Fibroblast of lung (primary cell): ENCODE results near the gene EPHA8.

Experiments
- CTCF ChIP-seq, 2 donors: IDR thresholded peaks in 1 of 2; conservative IDR thresholded peaks in 1 of 2; 1 replicate in 1 of 2; 2 replicates in 1 of 2; pipeline ENCODE4 v1.5.1; 2011 to 2012; ENCODE audit warnings: low read length in 2 of 2, control low read depth in 1 of 2, inconsistent platforms in 1 of 2, low read depth in 1 of 2, mild to moderate bottlenecking in 1 of 2
- EZH2 ChIP-seq: IDR thresholded peaks from 2 replicates; pipeline ENCODE4 v1.5.1; 2012; ENCODE audit warnings: low read length, control low read depth, mild to moderate bottlenecking; ENCODE audit errors: missing control alignments

- no peak for TF ChIP-seq CTCF (conservative IDR thresholded peaks at IDR 0.05 in 1 of 2, IDR thresholded peaks at IDR 0.05 in 1 of 2; ENCODE audit: low read depth in 1 of 2, low read length in 2 of 2)
- TF ChIP-seq EZH2 = no peak
Measured at GRCh38 chr1:22586356-22587130, 23.3 kb downstream of the EPHA8 start.
